HFFc6 (cell line): ENCODE data around the gene GCHFR. TPM values are rescaled to one million over a fixed set of nuclear protein-coding genes. Genes with fewer than 3 reads are reported as not detected.

Experiments
- DNase-seq: peaks from one replicate; pipeline ENCODE4 v3.0.0-alpha.2; 2018
- H3K27ac Mint-ChIP-seq: 2 replicates; pipeline ENCODE4 v1.8.0; 2020; ENCODE audit warnings: mild to moderate bottlenecking, mixed read lengths
- H3K27me3 Mint-ChIP-seq: 2 replicates; pipeline ENCODE4 v1.8.0; 2021; ENCODE audit warnings: mild to moderate bottlenecking, moderate library complexity, mixed read lengths; ENCODE audit not compliant: insufficient read depth
- H3K36me3 Mint-ChIP-seq: 2 replicates; pipeline ENCODE4 v1.8.0; 2021; ENCODE audit warnings: low read depth, mixed read lengths
- H3K4me1 Mint-ChIP-seq: 2 replicates; pipeline ENCODE4 v1.8.0; 2020; ENCODE audit warnings: low read depth, mixed read lengths
- H3K4me3 Mint-ChIP-seq: 2 replicates; pipeline ENCODE4 v1.8.0; 2020; ENCODE audit warnings: mild to moderate bottlenecking, moderate library complexity, mixed read lengths
- H3K9me3 Mint-ChIP-seq: 2 replicates; pipeline ENCODE4 v1.8.0; 2020; ENCODE audit warnings: mild to moderate bottlenecking, mixed read lengths
- total RNA-seq, 6 experiments: library from RNA; stranded (reverse); fragmentation: NEBNext Ultra II Directional; extraction: Animal tissue kit (Norgen Biotek cat#: 25700); gene quantifications; 2 replicates in 1 of 6; 3 replicates in 5 of 6; pipeline ENCODE4 v1.2.3, GENCODE V29; 2021
- TF ChIP-seq, protein P1 (sequence below): fragments of 200-600 bp; sonication (generic); IDR thresholded peaks from 2 replicates; pipeline ENCODE4 v1.5.0; 2021; ENCODE audit warnings: antibody characterized with exemption, mild to moderate bottlenecking

Gene GCHFR
- total RNA-seq, 6 experiments from 2014 or later: 1.6 to 3.1 (median 2.7) TPM

DNA sequence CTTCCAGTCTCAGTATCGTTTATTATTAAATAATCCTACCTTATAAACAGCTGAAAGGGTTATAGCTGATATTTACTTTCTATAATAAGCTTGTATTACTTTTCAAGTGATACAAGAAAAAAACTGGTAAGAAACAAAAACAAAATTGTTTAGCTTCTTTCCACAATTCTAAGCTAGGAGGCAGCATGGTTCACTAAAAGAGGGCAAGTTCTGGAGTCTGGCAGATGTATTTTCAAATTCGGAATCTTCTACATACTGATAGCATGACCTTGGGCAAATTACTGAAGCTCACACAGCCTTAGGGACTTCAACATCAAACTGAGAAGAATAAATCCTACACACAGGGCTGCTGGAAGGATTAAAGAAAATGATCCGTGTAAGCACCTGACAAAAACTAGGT is 21.3 kb downstream of the GCHFR start:
- TF ChIP-seq, protein P1, sequence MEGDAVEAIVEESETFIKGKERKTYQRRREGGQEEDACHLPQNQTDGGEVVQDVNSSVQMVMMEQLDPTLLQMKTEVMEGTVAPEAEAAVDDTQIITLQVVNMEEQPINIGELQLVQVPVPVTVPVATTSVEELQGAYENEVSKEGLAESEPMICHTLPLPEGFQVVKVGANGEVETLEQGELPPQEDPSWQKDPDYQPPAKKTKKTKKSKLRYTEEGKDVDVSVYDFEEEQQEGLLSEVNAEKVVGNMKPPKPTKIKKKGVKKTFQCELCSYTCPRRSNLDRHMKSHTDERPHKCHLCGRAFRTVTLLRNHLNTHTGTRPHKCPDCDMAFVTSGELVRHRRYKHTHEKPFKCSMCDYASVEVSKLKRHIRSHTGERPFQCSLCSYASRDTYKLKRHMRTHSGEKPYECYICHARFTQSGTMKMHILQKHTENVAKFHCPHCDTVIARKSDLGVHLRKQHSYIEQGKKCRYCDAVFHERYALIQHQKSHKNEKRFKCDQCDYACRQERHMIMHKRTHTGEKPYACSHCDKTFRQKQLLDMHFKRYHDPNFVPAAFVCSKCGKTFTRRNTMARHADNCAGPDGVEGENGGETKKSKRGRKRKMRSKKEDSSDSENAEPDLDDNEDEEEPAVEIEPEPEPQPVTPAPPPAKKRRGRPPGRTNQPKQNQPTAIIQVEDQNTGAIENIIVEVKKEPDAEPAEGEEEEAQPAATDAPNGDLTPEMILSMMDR: peak; percentile 37
- Mint-ChIP-seq H3K27me3 (no peaks in the 10 kb centered on the region), H3K4me1 (peaks cover 14% of the 10 kb centered on the region), H3K36me3 (no peaks in the 10 kb centered on the region), H3K4me3 (no peak overlapping the region), H3K27ac (no peak overlapping the region; the same call in 1 of the 2 replicates), H3K9me3 (no peaks in the 10 kb centered on the region)
- no peak for DNase-seq

DNA sequence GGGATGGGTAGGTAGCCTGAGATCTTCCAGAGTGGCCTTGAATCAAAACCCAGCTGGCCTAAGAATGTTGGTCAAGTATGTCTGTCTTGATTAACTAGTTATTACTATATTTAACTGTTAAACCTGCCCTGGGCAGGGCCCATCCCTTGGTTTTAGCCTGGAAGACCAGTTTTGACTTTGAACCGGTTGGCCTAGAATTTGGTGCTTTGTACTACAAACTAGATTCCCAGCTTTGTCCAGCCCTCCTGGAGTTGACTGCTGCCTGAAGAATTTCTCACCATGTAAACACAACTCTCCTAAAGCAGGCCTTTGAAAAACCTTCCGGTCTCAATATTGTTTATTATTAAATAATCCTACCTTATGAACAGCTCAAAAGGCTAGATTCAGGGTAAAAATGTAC is 21.9 kb downstream of the GCHFR start:
- DNase-seq: no peak
- no peak overlapping the region; the same call in 1 of the 2 replicates for H3K27ac Mint-ChIP-seq
- peaks cover 18% of the 10 kb centered on the region for H3K4me1 Mint-ChIP-seq
- H3K4me3 Mint-ChIP-seq: no peak overlapping the region
- H3K9me3 Mint-ChIP-seq: no peaks in the 10 kb centered on the region
- H3K27me3 Mint-ChIP-seq: no peaks in the 10 kb centered on the region
- TF ChIP-seq, protein P1: no peak
- no peaks in the 10 kb centered on the region for H3K36me3 Mint-ChIP-seq

DNA sequence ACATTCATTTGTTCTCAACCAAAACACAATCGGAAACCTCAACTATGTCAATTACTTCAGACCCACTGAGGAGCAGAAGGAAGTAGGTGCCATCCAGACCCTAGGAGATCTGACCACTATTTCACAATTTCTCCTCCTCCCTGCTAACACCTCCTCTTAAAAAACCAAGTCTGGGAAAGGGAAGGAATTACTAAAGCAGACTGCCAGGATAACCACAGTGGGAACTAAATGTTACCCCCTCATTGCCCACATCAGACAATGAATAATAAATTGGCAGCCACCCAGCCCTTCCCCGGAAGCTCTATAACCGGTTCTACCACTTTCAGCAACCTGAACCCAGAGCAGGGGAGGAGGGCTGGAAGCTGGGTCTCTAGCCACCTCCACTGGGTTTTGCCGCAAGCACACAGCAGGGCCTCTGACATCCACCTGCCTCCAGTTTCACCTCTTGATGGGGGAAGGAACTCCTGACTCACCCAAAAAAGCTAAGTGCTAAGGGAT is 23.5 kb downstream of the GCHFR start:
- DNase-seq: peak; percentile 27
- H3K36me3 Mint-ChIP-seq: 0 out of 2 replicates have a peak, but pooled peaks cover 4% of the 10 kb centered on the region
- TF ChIP-seq, protein P1: no peak
- no peaks in the 10 kb centered on the region for H3K9me3 Mint-ChIP-seq
- H3K4me1 Mint-ChIP-seq: peaks cover 23% of the 10 kb centered on the region
- no peak overlapping the region for H3K4me3 Mint-ChIP-seq
- H3K27me3 Mint-ChIP-seq: no peaks in the 10 kb centered on the region
- H3K27ac Mint-ChIP-seq: peak overlapping the region; percentile 32; the same call in 1 of the 2 replicates

DNA sequence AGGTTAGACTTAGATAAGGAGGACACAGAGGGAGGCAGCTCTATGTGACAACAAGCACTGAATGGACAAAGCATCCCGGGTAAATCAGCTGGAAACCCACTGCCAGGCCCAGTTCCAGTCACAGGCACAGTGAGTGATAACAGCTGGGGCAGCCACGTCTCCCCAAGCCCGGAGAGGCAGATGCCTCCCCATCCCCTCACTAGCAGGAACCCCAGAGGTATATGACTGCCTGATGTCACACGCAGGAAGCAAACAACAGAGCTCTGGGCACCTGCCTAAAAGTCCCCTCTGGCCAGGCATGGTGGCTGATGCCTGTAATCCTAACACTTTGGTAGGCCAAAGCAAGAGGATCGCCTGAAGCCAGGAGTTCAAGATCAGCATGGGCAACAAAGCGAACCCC is 24.1 kb downstream of the GCHFR start:
- Mint-ChIP-seq H3K27ac (no peak overlapping the region), H3K27me3 (no peaks in the 10 kb centered on the region), H3K9me3 (no peaks in the 10 kb centered on the region), H3K4me3 (no peak overlapping the region), H3K4me1 (peaks cover 29% of the 10 kb centered on the region), H3K36me3 (peaks cover 6% of the 10 kb centered on the region)
- no peak for DNase-seq
- TF ChIP-seq, protein P1: no peak

DNA sequence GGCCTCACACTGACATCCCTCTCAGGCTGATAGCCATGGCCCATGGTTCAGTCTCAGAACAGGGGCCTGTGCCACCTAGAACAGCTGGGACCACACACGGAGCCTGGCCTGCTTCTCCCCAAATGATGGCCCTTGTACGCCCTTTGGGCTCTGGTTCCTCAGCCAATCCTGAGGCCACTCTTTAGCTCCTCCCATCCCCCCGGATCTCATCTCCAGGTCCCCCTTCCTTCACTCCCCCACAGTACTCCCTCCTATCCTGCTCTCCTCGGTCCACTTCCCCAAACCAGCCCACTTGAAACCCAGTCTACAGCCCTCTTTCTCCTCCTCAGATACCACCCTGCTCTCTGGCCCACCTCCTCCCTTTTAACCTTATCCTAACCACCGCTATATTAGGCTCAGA is 25.3 kb downstream of the GCHFR start:
- TF ChIP-seq, protein P1: no peak
- Mint-ChIP-seq H3K27me3 (no peaks in the 10 kb centered on the region), H3K4me3 (no peak overlapping the region), H3K36me3 (peaks cover 10% of the 10 kb centered on the region), H3K4me1 (peaks cover 40% of the 10 kb centered on the region), H3K27ac (no peak overlapping the region), H3K9me3 (no peaks in the 10 kb centered on the region)
- no peak for DNase-seq

DNA sequence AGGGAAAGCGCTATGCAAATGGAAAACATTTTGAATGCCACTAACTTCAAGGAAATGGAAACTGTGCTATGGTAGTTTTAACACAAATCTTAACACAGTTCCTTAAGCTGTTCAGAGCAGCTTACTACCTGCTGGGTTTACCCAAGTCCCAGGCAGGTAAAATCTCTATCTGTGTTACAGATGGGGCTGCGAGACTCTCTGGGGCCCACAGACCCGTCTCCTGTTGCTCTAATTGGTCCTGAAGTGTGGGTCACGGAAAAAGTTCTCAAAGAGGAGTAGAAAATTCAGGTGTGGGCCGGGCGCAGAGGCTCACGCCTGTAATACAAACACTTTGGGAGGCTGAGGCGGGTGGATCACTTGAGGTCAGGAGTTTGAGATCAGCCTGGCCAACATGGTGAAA is 26.1 kb downstream of the GCHFR start:
- DNase-seq: no peak
- Mint-ChIP-seq H3K4me3 (no peak overlapping the region), H3K36me3 (peaks cover 10% of the 10 kb centered on the region), H3K27me3 (no peaks in the 10 kb centered on the region), H3K9me3 (no peaks in the 10 kb centered on the region), H3K27ac (no peak overlapping the region), H3K4me1 (peaks cover 41% of the 10 kb centered on the region)
- TF ChIP-seq, protein P1: no peak
